Ishikawa (cell line): Measurements from ENCODE around the gene CEP135.

Experiments
- CEBPB ChIP-seq: IDR thresholded peaks from 2 replicates; pipeline ENCODE4 v1.6.1; 2012
- CREB1 ChIP-seq: IDR thresholded peaks from 2 replicates; pipeline ENCODE4 v1.6.1; 2012; ENCODE audit warnings: low read depth
- EGR1 ChIP-seq: IDR thresholded peaks from 2 replicates; pipeline ENCODE4 v1.6.1; 2012
- EP300 ChIP-seq: IDR thresholded peaks from 2 replicates; pipeline ENCODE4 v1.6.1; 2012; ENCODE audit warnings: borderline replicate concordance
- FOXM1 ChIP-seq: IDR thresholded peaks from 2 replicates; pipeline ENCODE4 v1.6.1; 2012; ENCODE audit warnings: low read depth, borderline replicate concordance
- MAX ChIP-seq: IDR thresholded peaks from 2 replicates; pipeline ENCODE4 v1.6.1; 2012
- NFIC ChIP-seq: IDR thresholded peaks from 2 replicates; pipeline ENCODE4 v1.6.1; 2012
- RAD21 ChIP-seq: IDR thresholded peaks from 2 replicates; pipeline ENCODE4 v1.6.1; 2012; ENCODE audit warnings: low read depth
- REST ChIP-seq: IDR thresholded peaks from 2 replicates; pipeline ENCODE4 v1.6.1; 2012; ENCODE audit warnings: low read depth, mild to moderate bottlenecking
- TAF1 ChIP-seq: IDR thresholded peaks from 2 replicates; pipeline ENCODE4 v1.6.1; 2012; ENCODE audit warnings: low read depth, mild to moderate bottlenecking
- TCF12 ChIP-seq: IDR thresholded peaks from 2 replicates; pipeline ENCODE4 v1.6.1; 2012; ENCODE audit warnings: low read depth
- TEAD4 ChIP-seq: IDR thresholded peaks from 2 replicates; pipeline ENCODE4 v1.6.1; 2012
- USF1 ChIP-seq: IDR thresholded peaks from 2 replicates; pipeline ENCODE4 v1.6.1; 2012
- YY1 ChIP-seq: IDR thresholded peaks from 2 replicates; pipeline ENCODE4 v1.6.1; 2012; ENCODE audit warnings: low read depth
- ZBTB7A ChIP-seq: IDR thresholded peaks from 2 replicates; pipeline ENCODE4 v1.6.1; 2012; ENCODE audit warnings: low read depth

CEP135 gene

GRCh38 chr4:56052481-56052880 is 103.7 kb downstream of the CEP135 start:
- TF ChIP-seq NFIC = no peak
- TF ChIP-seq REST = no peak
- no peak for TF ChIP-seq EP300

- TF ChIP-seq CEBPB = no peak
- no peak for TF ChIP-seq ZBTB7A
- no peak for TF ChIP-seq TCF12
- TF ChIP-seq EP300 = no peak
- TF ChIP-seq TEAD4 = no peak
- no peak for TF ChIP-seq NFIC
- no peak for TF ChIP-seq TAF1
Observed at GRCh38 chr4:56052966-56053365, 104.2 kb downstream of the CEP135 start.

- TF ChIP-seq ZBTB7A = no peak
- TF ChIP-seq EP300 = no peak
- TF ChIP-seq CREB1 = no peak
- TF ChIP-seq TAF1 = no peak
- no peak for TF ChIP-seq YY1
- no peak for TF ChIP-seq USF1
- TF ChIP-seq CEBPB = no peak
Observed at GRCh38 chr4:56055027-56055977, 106.6 kb downstream of the CEP135 start.

GRCh38 chr4:56055991-56056390 is 107.2 kb downstream of the CEP135 start:
- TF ChIP-seq RAD21 (no peak), TEAD4 (no peak)

GRCh38 chr4:56058555-56058954 is 109.8 kb downstream of the CEP135 start:
- TF ChIP-seq NFIC (no peak), FOXM1 (no peak), ZBTB7A (no peak), TAF1 (no peak), REST (no peak), CREB1 (no peak), USF1 (no peak), RAD21 (no peak), TCF12 (no peak), EP300 (no peak), YY1 (no peak), TEAD4 (no peak), MAX (no peak), EGR1 (no peak)

GRCh38 chr4:56060036-56060435 is 111.3 kb downstream of the CEP135 start:
- TF ChIP-seq NFIC = no peak
- no peak for TF ChIP-seq USF1
- no peak for TF ChIP-seq FOXM1
- no peak for TF ChIP-seq CREB1
- no peak for TF ChIP-seq YY1
- TF ChIP-seq CEBPB = no peak

GRCh38 chr4:56062106-56062505 is 113.4 kb downstream of the CEP135 start:
- no peak for TF ChIP-seq EP300
- TF ChIP-seq CEBPB = no peak
- TF ChIP-seq MAX = no peak
- no peak for TF ChIP-seq YY1
- no peak for TF ChIP-seq FOXM1
- no peak for TF ChIP-seq TCF12
- no peak for TF ChIP-seq REST
- TF ChIP-seq NFIC = no peak
- TF ChIP-seq EGR1 = no peak
